Adrenal gland (tissue), 12 donors: ENCODE results near the gene FGF22. TPM values are rescaled to one million over a fixed set of nuclear protein-coding genes. Genes with fewer than 3 reads are reported as not detected.
"Not testable (repeated sequence)": the region's sequence is repeated elsewhere in the genome, so short reads cannot be mapped to it uniquely, and the experiment has no call there.

ENCODE experiments used
- DNase-seq, 7 donors: peaks; one replicate each; pipeline ENCODE4 v3.0.0-alpha.2; 2019 to 2020
- H3K27ac ChIP-seq, 5 donors: fragments of 200-600 bp; sonication (generic) in 4 of 5; 1 replicate in 3 of 5; 2 replicates in 2 of 5; pipeline versions ENCODE4 v1.5.1 to v1.8.0; 2016 to 2020; ENCODE audit warnings: mild to moderate bottlenecking in 1 of 5
- H3K27me3 ChIP-seq: fragments of 200-600 bp; 2 replicates; pipeline ENCODE4 v1.8.0; 2021
- H3K36me3 ChIP-seq, 2 donors: fragments of 200-600 bp; replicated peaks in 1 of 2; 1 replicate in 1 of 2; 2 replicates in 1 of 2; pipeline versions ENCODE4 v1.5.1 to v1.8.0; 2018 to 2022
- H3K4me1 ChIP-seq, 2 donors: fragments of 200-600 bp; replicated peaks in 1 of 2; 1 replicate in 1 of 2; 2 replicates in 1 of 2; pipeline versions ENCODE4 v1.5.1 to v1.8.0; 2018 to 2021
- H3K4me3 ChIP-seq, 4 donors: fragments of 200-600 bp; sonication (generic) in 3 of 4; one replicate each; pipeline ENCODE4 v1.5.1; 2016 to 2018
- H3K9me3 ChIP-seq, 3 donors: fragments of 200-600 bp; sonication (generic) in 1 of 3; replicated peaks in 1 of 3; 1 replicate in 2 of 3; 2 replicates in 1 of 3; pipeline versions ENCODE4 v1.5.1 to v1.8.0; 2016 to 2021
- CTCF ChIP-seq, 6 experiments: fragments of 450-650 bp in 4 of 6; fragments of 200-600 bp in 2 of 6; sonication (generic) in 1 of 6; IDR thresholded peaks; 1 replicate in 5 of 6; 2 replicates in 1 of 6; pipeline versions ENCODE4 v1.5.1 to v1.8.0; 2016 to 2021; ENCODE audit warnings: antibody characterized with exemption in 6 of 6, mild to moderate bottlenecking in 2 of 6, moderate library complexity in 1 of 6
- POLR2A ChIP-seq, 2 donors: fragments of 450-650 bp; IDR thresholded peaks; one replicate each; pipeline ENCODE4 v1.6.1; 2017; ENCODE audit warnings: antibody characterized with exemption in 2 of 2, mild to moderate bottlenecking in 2 of 2, moderate library complexity in 1 of 2
- WGBS, 4 donors: extraction: QIAGEN DNeasy Blood & Tissue Kit in 2 of 4; methylation state at CpG; one replicate each; pipeline versions ENCODE4 v1.1.5 to v1.1.7; 2013 to 2017; 5-methylcytosine and 5-hydroxymethylcytosine counted together
- intact Hi-C, 2 donors: fragments of 100-400 bp; cut with DNase I; formaldehyde crosslinking; loops; one replicate each; pipeline versions ENCODE4 v1.14.1 to v1.15.0; 2022 to 2023
- polyA plus RNA-seq, 3 donors: library from polyadenylated mRNA; stranded (reverse); fragments of 200-250 nt in 2 of 3; fragments of 350-450 nt in 1 of 3; fragmentation: Illumina TruSeq in 1 of 3; extraction: RNeasy Lipid Tissue Mini Kit (QIAGEN cat#74804) in 1 of 3; gene quantifications; one replicate each; pipeline ENCODE4 v1.2.3, GENCODE V29; 2013 to 2014
- total RNA-seq, 9 donors: library from RNA; depleted of rRNA in 4 of 9; stranded (reverse); fragments of >200 nt in 4 of 9; fragments of 120-200 nt in 1 of 9; fragmentation: NEBNext Ultra II Directional in 1 of 9; extraction: Animal tissue kit (Norgen Biotek cat#: 25700) in 1 of 9; gene quantifications; one replicate each; pipeline versions ENCODE4 v1.1.0 to v1.2.4, GENCODE V29; 2013 to 2023
- donor health status: healthy with polysubstance abuse.
- donor health status: Bipolar disorder and iron deficiency.
- donor health status: DM: yes; HTN: yes; CAD: no.
- donor health status: DM: no; HTN: no; CAD: no.
- donor health status: DM: no; HTN: no; CAD: no.
- donor health status: DM: yes; HTN: yes; CAD: no.

Gene FGF22
- total and polyA plus RNA-seq, 12 donors = 0.14 to 1.2 (median 0.31) TPM; not detected in 6

GRCh38 chr19:625257-625656, 14.4 kb upstream of the FGF22 start:
- Histone ChIP-seq H3K36me3 (peaks cover 0 to 57% of the 10 kb centered on the region in 2 donors), H3K27me3 (no peaks in the 10 kb centered on the region), H3K4me1 (no peaks in the 10 kb centered on the region), H3K27ac (no peak overlapping the region), H3K9me3 (no peaks in the 10 kb centered on the region), H3K4me3 (no peak overlapping the region)
- no peak for DNase-seq
- intact Hi-C loops = no loop called here
- TF ChIP-seq POLR2A (IDR thresholded peaks at IDR 0.05) (no peak), CTCF (IDR thresholded peaks at IDR 0.05) (no peak)
- 93 to 96% (median 95%) methylated on average over 4 to 5 of the region's 5 CpGs for WGBS, 4 donors

DNA sequence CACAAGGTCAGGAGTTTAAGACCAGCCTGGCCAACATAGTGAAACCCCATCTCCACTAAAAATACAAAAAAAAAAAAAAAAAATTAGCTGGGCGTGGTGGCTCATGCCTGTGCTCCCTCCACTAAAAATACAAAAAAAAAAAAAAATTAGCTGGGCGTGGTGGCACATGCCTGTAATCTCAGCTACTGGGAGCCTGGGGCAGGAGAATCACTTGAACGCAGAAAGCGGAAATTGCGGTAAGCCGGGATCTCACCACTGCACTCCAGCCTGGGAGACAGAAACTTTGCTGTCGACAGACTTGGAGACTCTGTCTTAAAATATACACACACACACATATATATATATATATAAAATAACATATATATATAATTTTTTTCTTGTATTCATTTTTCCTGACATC, 13.1 kb upstream of the FGF22 start:
- H3K27me3 ChIP-seq, DNase-seq, H3K4me3 ChIP-seq, H3K4me1 ChIP-seq, intact Hi-C loops, H3K9me3 ChIP-seq, H3K27ac ChIP-seq: not testable (repeated sequence)
- 92 to 96% (median 95%) methylated on average over 7 of the region's 7 CpGs for WGBS, 4 donors
- peaks cover 0 to 47% of the 10 kb centered on the region in 2 donors for H3K36me3 ChIP-seq

DNA sequence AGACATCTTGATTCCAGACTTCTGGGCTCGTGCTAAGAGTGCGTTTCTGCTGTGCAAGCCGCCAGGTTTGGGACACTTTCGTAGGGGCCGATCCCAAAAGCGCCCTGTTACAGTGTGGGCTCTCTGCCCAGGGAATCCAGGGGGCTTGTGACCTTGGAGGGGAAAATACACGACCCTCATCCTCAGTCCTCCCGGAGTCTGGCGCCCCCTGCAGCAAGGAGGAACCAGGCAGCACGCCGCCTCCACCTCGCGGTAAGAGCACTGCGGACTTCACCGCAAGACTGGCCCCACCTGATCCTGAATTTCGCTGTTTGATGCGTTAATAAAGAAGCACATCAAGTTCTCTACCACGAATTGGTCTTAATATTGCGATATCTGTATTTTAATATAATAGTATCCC, 11.5 kb upstream of the FGF22 start:
- intact Hi-C loops = no loop called here
- TF ChIP-seq CTCF (IDR thresholded peaks at IDR 0.05) = peak in 4 of 6 experiments; percentile 16 to 31 (median 22)
- no peak for TF ChIP-seq POLR2A (IDR thresholded peaks at IDR 0.05)
- peaks cover 9 to 13% of the 10 kb centered on the region in 2 donors for H3K4me1 ChIP-seq
- no peak overlapping the region for H3K4me3 ChIP-seq
- H3K9me3 ChIP-seq = no peaks in the 10 kb centered on the region
- no peak for DNase-seq
- no peak overlapping the region for H3K27ac ChIP-seq
- H3K27me3 ChIP-seq = no peaks in the 10 kb centered on the region
- H3K36me3 ChIP-seq = peaks cover 0 to 31% of the 10 kb centered on the region in 2 donors
- 81 to 92% (median 88%) methylated on average over 13 to 19 of the region's 19 CpGs for WGBS, 4 donors

DNA sequence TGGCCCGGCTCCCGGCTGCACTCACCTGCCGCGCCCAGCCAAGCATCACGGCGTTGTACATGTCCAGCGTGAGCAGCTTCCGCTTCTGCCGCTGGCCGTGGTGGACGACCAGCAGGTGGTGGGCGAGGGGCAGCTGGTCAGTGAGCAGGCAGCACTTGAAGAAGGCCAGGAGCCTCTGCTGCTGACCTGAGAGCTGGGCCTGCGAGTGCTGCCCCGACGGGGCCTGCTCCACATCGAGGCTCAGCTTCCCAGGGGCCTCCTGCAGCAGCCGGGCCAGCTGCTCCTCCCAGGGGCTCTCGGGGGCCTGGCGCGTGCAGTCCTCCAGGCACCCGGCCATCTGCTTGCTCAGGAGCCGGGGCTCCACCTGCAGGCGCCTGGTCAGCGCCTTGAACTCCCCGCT, 10.2 kb upstream of the FGF22 start:
- H3K27me3 ChIP-seq, H3K4me3 ChIP-seq, H3K27ac ChIP-seq, H3K9me3 ChIP-seq, intact Hi-C loops: not testable (repeated sequence)
- H3K4me1 ChIP-seq = peaks cover 9 to 21% of the 10 kb centered on the region in 2 donors
- DNase-seq = peak in 1 of 7 donors; percentile 65
- 71 to 86% (median 78%) methylated on average over 10 to 25 of the region's 25 CpGs for WGBS, 4 donors
- peaks cover 0 to 23% of the 10 kb centered on the region in 2 donors for H3K36me3 ChIP-seq

GRCh38 chr19:629961-630714, 9.5 kb upstream of the FGF22 start:
- 91 to 95% (median 93%) methylated on average over 28 to 30 of the region's 30 CpGs for WGBS, 4 donors
- TF ChIP-seq POLR2A (IDR thresholded peaks at IDR 0.05) = no peak
- no peak for TF ChIP-seq CTCF (IDR thresholded peaks at IDR 0.05)
- intact Hi-C loops = no loop called here

More at GRCh38 chr19:629961-630714, 9.5 kb upstream of the FGF22 start:
- H3K9me3 ChIP-seq = no peaks in the 10 kb centered on the region
- H3K4me3 ChIP-seq = no peak overlapping the region
- H3K27me3 ChIP-seq = no peaks in the 10 kb centered on the region
- H3K27ac ChIP-seq = no peak overlapping the region
- no peak for DNase-seq
- peaks cover 0 to 18% of the 10 kb centered on the region in 2 donors for H3K36me3 ChIP-seq
- H3K4me1 ChIP-seq = peaks cover 9 to 22% of the 10 kb centered on the region in 2 donors
